Measurements from ENCODE around the gene STUB1. TPM values are rescaled to one million over a fixed set of nuclear protein-coding genes. Genes with fewer than 3 reads are reported as not detected.

Gene STUB1
- total and polyA plus RNA-seq, 2 experiments from 2014 or later, result 91.7 to 108 TPM

DNA sequence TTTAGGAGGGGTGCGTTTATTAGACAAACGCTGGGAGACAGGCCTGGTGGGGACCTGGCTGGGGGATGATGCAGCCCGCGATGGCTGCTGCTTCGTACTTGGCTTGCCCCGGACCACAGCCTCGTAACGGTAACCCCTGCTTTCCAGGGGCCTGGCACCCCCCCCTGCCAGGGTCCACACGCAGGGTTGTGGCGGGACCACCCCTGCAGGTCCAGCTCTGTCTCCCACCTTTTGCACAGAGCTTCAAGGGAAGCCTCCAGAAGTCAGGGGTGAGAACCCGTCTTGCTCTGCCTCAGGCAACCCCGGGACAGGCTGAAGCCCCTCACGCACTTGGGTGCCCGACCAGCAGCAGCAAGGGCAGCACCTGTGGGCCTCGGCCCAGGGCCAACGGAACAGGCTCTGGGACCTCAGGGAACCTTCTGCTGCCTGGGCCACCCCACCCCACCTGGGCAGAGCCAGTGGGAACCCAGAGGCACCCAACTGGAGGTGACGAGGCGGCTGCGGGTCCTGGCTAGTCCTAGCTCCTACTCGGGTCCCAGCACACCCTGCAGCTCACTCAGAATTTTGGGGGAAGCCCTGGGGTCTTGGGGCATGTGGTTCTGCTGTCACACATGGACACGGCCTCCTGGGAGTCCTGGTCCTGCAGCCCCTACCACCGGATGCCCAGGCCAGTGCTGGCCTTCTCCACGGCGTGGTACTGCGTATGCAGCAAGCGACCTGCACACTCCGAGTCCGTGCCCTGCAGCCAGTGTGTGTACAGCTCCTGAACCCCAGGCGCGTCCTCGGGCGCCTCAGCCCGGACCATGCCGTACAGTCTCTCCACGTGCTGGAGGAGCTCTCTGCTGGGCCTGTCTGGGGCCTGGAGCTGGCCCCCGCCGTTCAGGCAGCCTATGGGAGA, 49.8 kb downstream of the STUB1 start:
- H4K20me1 ChIP-seq (replicated peaks; ENCODE audit: insufficient read depth), result no peaks in the 10 kb centered on the region
- no peak overlapping the region for H3K4me2 ChIP-seq
- no peaks in the 10 kb centered on the region for H3K9me2 ChIP-seq (ENCODE audit: insufficient read depth)
- peaks cover 13% of the 10 kb centered on the region; the same call in 1 of the 2 replicates for H3K27me3 ChIP-seq (ENCODE audit: insufficient read depth)
- no peaks in the 10 kb centered on the region for H3K9me3 Mint-ChIP-seq
- H3K36me3 Mint-ChIP-seq (ENCODE audit: low read depth), result peaks cover 11% of the 10 kb centered on the region
- ATAC-seq (no peak), DNase-seq (ENCODE audit: low spot score) (no peak)
- H2AFZ ChIP-seq, result no peak overlapping the region
- no peaks in the 10 kb centered on the region for H3K4me1 Mint-ChIP-seq
- H3K79me2 ChIP-seq (replicated peaks; ENCODE audit: insufficient read depth), result no peaks in the 10 kb centered on the region
- no peaks in the 10 kb centered on the region for H3K36me3 ChIP-seq (ENCODE audit: insufficient read depth)
- no peak overlapping the region; the same call in 2 of the 3 replicates for H3K4me3 Mint-ChIP-seq
- H3K4me1 ChIP-seq (ENCODE audit: insufficient read depth), result no peaks in the 10 kb centered on the region
- H3K27ac Mint-ChIP-seq, result no peak overlapping the region
- H3K27me3 Mint-ChIP-seq (ENCODE audit: insufficient read depth, low read depth, poor library complexity), result peaks cover 21% of the 10 kb centered on the region
- no peak overlapping the region for H3K27ac ChIP-seq (ENCODE audit: low read depth)
- no peak overlapping the region for H3K4me3 ChIP-seq
- H3F3A ChIP-seq (replicated peaks; ENCODE audit: low read depth), result peaks cover 15% of the 10 kb centered on the region
- TF ChIP-seq ETS1 (IDR thresholded peaks at IDR 0.05), result no peak
- no peak for TF ChIP-seq EZH2 (IDR thresholded peaks at IDR 0.05; ENCODE audit: low read depth, unreplicated experiment)
- no peak for TF ChIP-seq ZNF114 (CRISPR knock-in tag; IDR thresholded peaks at IDR 0.05)
- TF ChIP-seq POLR2AphosphoS5 (IDR thresholded peaks at IDR 0.05; ENCODE audit: low read depth), result peak; percentile 16; the same call in 1 of the 2 replicates

DNA sequence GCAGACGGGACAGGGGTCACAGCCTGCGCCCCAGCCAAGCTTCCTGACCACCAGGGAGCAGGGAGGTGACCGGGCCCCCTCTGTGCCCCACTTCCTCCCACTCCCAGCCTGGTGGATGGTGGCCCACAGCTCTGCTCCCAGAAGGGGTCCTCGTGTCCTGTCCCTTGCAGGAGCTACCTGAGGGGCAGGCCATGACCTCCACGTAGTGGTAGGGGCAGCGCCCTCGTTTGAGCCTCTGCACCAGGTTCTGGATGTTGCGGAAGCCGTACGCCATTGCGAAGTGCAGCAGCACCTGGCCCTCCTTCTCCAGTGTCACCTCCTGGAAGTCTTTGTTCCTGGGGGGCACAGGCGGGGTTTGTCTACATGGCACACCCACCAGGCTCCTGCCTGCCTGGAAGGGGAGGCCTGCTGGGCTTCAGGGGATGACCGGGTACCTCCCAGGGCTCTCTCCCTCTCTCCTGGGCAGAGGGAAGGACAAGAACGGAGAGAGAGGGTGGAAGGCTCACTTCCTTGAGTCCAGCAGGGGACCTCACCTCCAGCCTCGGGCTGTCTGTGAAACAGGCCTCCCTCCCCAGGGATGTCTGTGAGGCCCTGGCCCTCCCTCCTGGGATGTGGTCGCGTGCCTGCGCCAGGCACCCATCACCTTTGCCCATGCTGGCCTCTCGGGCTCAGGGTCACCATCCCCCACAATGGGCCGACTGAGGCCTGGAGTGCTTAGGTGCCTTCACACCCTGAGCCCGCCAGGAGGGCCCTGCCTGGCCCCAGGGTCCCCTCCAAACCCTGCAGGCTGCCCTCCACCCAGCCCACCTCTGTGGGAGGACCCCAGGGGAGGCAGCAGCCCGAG, 50.7 kb downstream of the STUB1 start:
- ATAC-seq (no peak), DNase-seq (ENCODE audit: low spot score) (no peak)
- H3K4me1 ChIP-seq (ENCODE audit: insufficient read depth), result no peaks in the 10 kb centered on the region
- Mint-ChIP-seq H3K9me3 (no peaks in the 10 kb centered on the region), H3K27me3 (ENCODE audit: insufficient read depth, low read depth, poor library complexity) (peaks cover 19% of the 10 kb centered on the region), H3K4me1 (no peaks in the 10 kb centered on the region; the same call in 2 of the 3 replicates), H3K36me3 (ENCODE audit: low read depth) (peaks cover 18% of the 10 kb centered on the region), H3K4me3 (no peak overlapping the region), H3K27ac (no peak overlapping the region)
- no peaks in the 10 kb centered on the region for H3K9me2 ChIP-seq (ENCODE audit: insufficient read depth)
- no peak overlapping the region for H2AFZ ChIP-seq
- H3K36me3 ChIP-seq (ENCODE audit: insufficient read depth), result no peaks in the 10 kb centered on the region; the same call in 1 of the 2 replicates
- H3K27ac ChIP-seq (ENCODE audit: low read depth), result no peak overlapping the region
- H3K4me3 ChIP-seq, result no peak overlapping the region
- peaks cover 10% of the 10 kb centered on the region for H3F3A ChIP-seq (replicated peaks; ENCODE audit: low read depth)
- H3K27me3 ChIP-seq (ENCODE audit: insufficient read depth), result peaks cover 6% of the 10 kb centered on the region; the same call in 1 of the 2 replicates
- no peaks in the 10 kb centered on the region for H3K79me2 ChIP-seq (replicated peaks; ENCODE audit: insufficient read depth)
- no peak overlapping the region for H3K4me2 ChIP-seq
- H4K20me1 ChIP-seq (replicated peaks; ENCODE audit: insufficient read depth), result no peaks in the 10 kb centered on the region
- TF ChIP-seq CTCF (conservative IDR thresholded peaks at IDR 0.05; ENCODE audit: low read depth in 2 of 2), result no peak
- TF ChIP-seq NANOG (IDR thresholded peaks at IDR 0.05; ENCODE audit: borderline replicate concordance), result no peak
- TF ChIP-seq ZNF331 (CRISPR knock-in tag; IDR thresholded peaks at IDR 0.05; ENCODE audit: low read depth), result no peak
- no peak for TF ChIP-seq EZH2phosphoT487 (IDR thresholded peaks at IDR 0.05; ENCODE audit: unreplicated experiment)
- no peak for TF ChIP-seq ETS1 (IDR thresholded peaks at IDR 0.05)
- no peak for TF ChIP-seq CREB1 (CRISPR knock-in tag; IDR thresholded peaks at IDR 0.05; ENCODE audit: low read depth)
- TF ChIP-seq ZNF114 (CRISPR knock-in tag; IDR thresholded peaks at IDR 0.05), result no peak
- TF ChIP-seq, protein P1, sequence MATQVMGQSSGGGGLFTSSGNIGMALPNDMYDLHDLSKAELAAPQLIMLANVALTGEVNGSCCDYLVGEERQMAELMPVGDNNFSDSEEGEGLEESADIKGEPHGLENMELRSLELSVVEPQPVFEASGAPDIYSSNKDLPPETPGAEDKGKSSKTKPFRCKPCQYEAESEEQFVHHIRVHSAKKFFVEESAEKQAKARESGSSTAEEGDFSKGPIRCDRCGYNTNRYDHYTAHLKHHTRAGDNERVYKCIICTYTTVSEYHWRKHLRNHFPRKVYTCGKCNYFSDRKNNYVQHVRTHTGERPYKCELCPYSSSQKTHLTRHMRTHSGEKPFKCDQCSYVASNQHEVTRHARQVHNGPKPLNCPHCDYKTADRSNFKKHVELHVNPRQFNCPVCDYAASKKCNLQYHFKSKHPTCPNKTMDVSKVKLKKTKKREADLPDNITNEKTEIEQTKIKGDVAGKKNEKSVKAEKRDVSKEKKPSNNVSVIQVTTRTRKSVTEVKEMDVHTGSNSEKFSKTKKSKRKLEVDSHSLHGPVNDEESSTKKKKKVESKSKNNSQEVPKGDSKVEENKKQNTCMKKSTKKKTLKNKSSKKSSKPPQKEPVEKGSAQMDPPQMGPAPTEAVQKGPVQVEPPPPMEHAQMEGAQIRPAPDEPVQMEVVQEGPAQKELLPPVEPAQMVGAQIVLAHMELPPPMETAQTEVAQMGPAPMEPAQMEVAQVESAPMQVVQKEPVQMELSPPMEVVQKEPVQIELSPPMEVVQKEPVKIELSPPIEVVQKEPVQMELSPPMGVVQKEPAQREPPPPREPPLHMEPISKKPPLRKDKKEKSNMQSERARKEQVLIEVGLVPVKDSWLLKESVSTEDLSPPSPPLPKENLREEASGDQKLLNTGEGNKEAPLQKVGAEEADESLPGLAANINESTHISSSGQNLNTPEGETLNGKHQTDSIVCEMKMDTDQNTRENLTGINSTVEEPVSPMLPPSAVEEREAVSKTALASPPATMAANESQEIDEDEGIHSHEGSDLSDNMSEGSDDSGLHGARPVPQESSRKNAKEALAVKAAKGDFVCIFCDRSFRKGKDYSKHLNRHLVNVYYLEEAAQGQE (IDR thresholded peaks at IDR 0.05; ENCODE audit: unreplicated experiment), result no peak
- TF ChIP-seq POLR2AphosphoS5 (IDR thresholded peaks at IDR 0.05; ENCODE audit: low read depth), result no peak
- no peak for TF ChIP-seq STAT1 (IDR thresholded peaks at IDR 0.05; ENCODE audit: unreplicated experiment)
- no peak for TF ChIP-seq EZH2 (IDR thresholded peaks at IDR 0.05; ENCODE audit: low read depth, unreplicated experiment)
- no peak for TF ChIP-seq JUNB (IDR thresholded peaks at IDR 0.05; ENCODE audit: unreplicated experiment)

All from GM23338 (cell line).